PC-9 (cell line): ENCODE results near the gene OR3A2.

ENCODE experiments used
- EZH2 ChIP-seq: fragments of 200-600 bp; sonication (generic); IDR thresholded peaks from 2 replicates; pipeline ENCODE4 v1.8.0; 2017; ENCODE audit warnings: antibody characterized with exemption, low read depth
- TF ChIP-seq, protein P1 (sequence below): fragments of 200-600 bp; sonication (generic); conservative IDR thresholded peaks from 2 replicates; pipeline ENCODE4 v1.6.1; 2017; ENCODE audit warnings: mixed run types, antibody characterized with exemption, mild to moderate bottlenecking, moderate library complexity

GRCh38 chr17:3400055-3400454, 13.9 kb upstream of the OR3A2 start:
- TF ChIP-seq, protein P1, sequence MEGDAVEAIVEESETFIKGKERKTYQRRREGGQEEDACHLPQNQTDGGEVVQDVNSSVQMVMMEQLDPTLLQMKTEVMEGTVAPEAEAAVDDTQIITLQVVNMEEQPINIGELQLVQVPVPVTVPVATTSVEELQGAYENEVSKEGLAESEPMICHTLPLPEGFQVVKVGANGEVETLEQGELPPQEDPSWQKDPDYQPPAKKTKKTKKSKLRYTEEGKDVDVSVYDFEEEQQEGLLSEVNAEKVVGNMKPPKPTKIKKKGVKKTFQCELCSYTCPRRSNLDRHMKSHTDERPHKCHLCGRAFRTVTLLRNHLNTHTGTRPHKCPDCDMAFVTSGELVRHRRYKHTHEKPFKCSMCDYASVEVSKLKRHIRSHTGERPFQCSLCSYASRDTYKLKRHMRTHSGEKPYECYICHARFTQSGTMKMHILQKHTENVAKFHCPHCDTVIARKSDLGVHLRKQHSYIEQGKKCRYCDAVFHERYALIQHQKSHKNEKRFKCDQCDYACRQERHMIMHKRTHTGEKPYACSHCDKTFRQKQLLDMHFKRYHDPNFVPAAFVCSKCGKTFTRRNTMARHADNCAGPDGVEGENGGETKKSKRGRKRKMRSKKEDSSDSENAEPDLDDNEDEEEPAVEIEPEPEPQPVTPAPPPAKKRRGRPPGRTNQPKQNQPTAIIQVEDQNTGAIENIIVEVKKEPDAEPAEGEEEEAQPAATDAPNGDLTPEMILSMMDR, result no peak
- no peak for TF ChIP-seq EZH2
